Measurements from ENCODE around the gene PALLD. TPM values are rescaled to one million over a fixed set of nuclear protein-coding genes. Genes with fewer than 3 reads are reported as not detected.

PALLD gene
- total RNA-seq, 1 experiment from 2014 or later: 27.6 TPM

GRCh38 chr4:168565130-168565529 is 68.3 kb downstream of the PALLD start:
- CTCF ChIA-PET: interaction anchor here (0.7 kb wide), 1 partner anchor 1163 kb away, joined by 3 read pairs; no protein-coding TSS in a partner anchor
- no peak for TF ChIP-seq CTCF (IDR thresholded peaks at IDR 0.05; ENCODE audit: unreplicated experiment)
- no peak for DNase-seq

GRCh38 chr4:168566726-168567125 is 69.9 kb downstream of the PALLD start:
- intact Hi-C loops (cut with micrococcal nuclease; ENCODE audit: unreplicated experiment): no loop called here
- Mint-ChIP-seq H3K9me3 (ENCODE audit: low read depth, unreplicated experiment) (no peaks in the 10 kb centered on the region), H3K27ac (ENCODE audit: unreplicated experiment) (no peak overlapping the region), H3K4me1 (ENCODE audit: low read depth, unreplicated experiment) (peaks cover 8% of the 10 kb centered on the region), H3K27me3 (ENCODE audit: unreplicated experiment) (no peaks in the 10 kb centered on the region), H3K36me3 (ENCODE audit: insufficient read depth, unreplicated experiment) (no peaks in the 10 kb centered on the region), H3K4me3 (ENCODE audit: low read depth, unreplicated experiment) (no peak overlapping the region)
- no peak for DNase-seq
- no peak for TF ChIP-seq CTCF (IDR thresholded peaks at IDR 0.05; ENCODE audit: unreplicated experiment)
- no TSS peak for BruUV-seq (replicated peaks)
- CTCF ChIA-PET: no interaction called here

More at GRCh38 chr4:168565130-168565529, 68.3 kb downstream of the PALLD start:
- no peaks in the 10 kb centered on the region for H3K36me3 Mint-ChIP-seq (ENCODE audit: insufficient read depth, unreplicated experiment)
- peaks cover 13% of the 10 kb centered on the region for H3K4me1 Mint-ChIP-seq (ENCODE audit: low read depth, unreplicated experiment)
- H3K27me3 Mint-ChIP-seq (ENCODE audit: unreplicated experiment): no peaks in the 10 kb centered on the region
- intact Hi-C loops (cut with micrococcal nuclease; ENCODE audit: unreplicated experiment): no loop called here
- no TSS peak for BruUV-seq (replicated peaks)
- no peak overlapping the region for H3K4me3 Mint-ChIP-seq (ENCODE audit: low read depth, unreplicated experiment)
- no peak overlapping the region for H3K27ac Mint-ChIP-seq (ENCODE audit: unreplicated experiment)
- H3K9me3 Mint-ChIP-seq (ENCODE audit: low read depth, unreplicated experiment): no peaks in the 10 kb centered on the region

- no peak overlapping the region for H3K27ac Mint-ChIP-seq (ENCODE audit: unreplicated experiment)
- DNase-seq: peak; percentile 44
- no peaks in the 10 kb centered on the region for H3K27me3 Mint-ChIP-seq (ENCODE audit: unreplicated experiment)
- H3K4me1 Mint-ChIP-seq (ENCODE audit: low read depth, unreplicated experiment): no peaks in the 10 kb centered on the region
- BruUV-seq (replicated peaks): no TSS peak
- CTCF ChIA-PET: no interaction called here
- TF ChIP-seq CTCF (IDR thresholded peaks at IDR 0.05; ENCODE audit: unreplicated experiment): no peak
- no peaks in the 10 kb centered on the region for H3K36me3 Mint-ChIP-seq (ENCODE audit: insufficient read depth, unreplicated experiment)
- H3K9me3 Mint-ChIP-seq (ENCODE audit: low read depth, unreplicated experiment): no peaks in the 10 kb centered on the region
- intact Hi-C loops (cut with micrococcal nuclease; ENCODE audit: unreplicated experiment): no loop called here
- H3K4me3 Mint-ChIP-seq (ENCODE audit: low read depth, unreplicated experiment): no peak overlapping the region
These were observed 72.4 kb downstream of the PALLD start for GRCh38 chr4:168569066-168569930.

GRCh38 chr4:168569931-168570276 is 73.1 kb downstream of the PALLD start:
- no peaks in the 10 kb centered on the region for H3K4me1 Mint-ChIP-seq (ENCODE audit: low read depth, unreplicated experiment)
- DNase-seq: no peak
- CTCF ChIA-PET: no interaction called here
- BruUV-seq (replicated peaks): no TSS peak
- TF ChIP-seq CTCF (IDR thresholded peaks at IDR 0.05; ENCODE audit: unreplicated experiment): no peak
- no peaks in the 10 kb centered on the region for H3K9me3 Mint-ChIP-seq (ENCODE audit: low read depth, unreplicated experiment)
- intact Hi-C loops (cut with micrococcal nuclease; ENCODE audit: unreplicated experiment): no loop called here
- H3K27me3 Mint-ChIP-seq (ENCODE audit: unreplicated experiment): no peaks in the 10 kb centered on the region
- no peak overlapping the region for H3K4me3 Mint-ChIP-seq (ENCODE audit: low read depth, unreplicated experiment)
- no peaks in the 10 kb centered on the region for H3K36me3 Mint-ChIP-seq (ENCODE audit: insufficient read depth, unreplicated experiment)
- no peak overlapping the region for H3K27ac Mint-ChIP-seq (ENCODE audit: unreplicated experiment)

Measured in Calu3 (cell line).